HepG2 (cell line): Measurements from ENCODE around the gene COL10A1.

Source experiments
- NCOA2 ChIP-seq: sonication (generic); formaldehyde crosslinking; IDR thresholded peaks from 2 replicates; pipeline ENCODE4 v1.8.0; 2022; ENCODE audit warnings: inconsistent platforms
- NFE2L1 ChIP-seq: sonication (generic); formaldehyde crosslinking; IDR thresholded peaks from 2 replicates; pipeline ENCODE4 v1.4.0; 2020; ENCODE audit warnings: missing genetic modification reagents, mild to moderate bottlenecking, borderline replicate concordance
- TP53 ChIP-seq: sonication (generic); formaldehyde crosslinking; conservative IDR thresholded peaks from 2 replicates; pipeline ENCODE4 v1.4.0; 2020; ENCODE audit warnings: missing genetic modification reagents
- ZFP36 ChIP-seq: fragments of 150-350 bp; IDR thresholded peaks from 2 replicates; pipeline ENCODE4 v1.6.1; 2018; ENCODE audit warnings: borderline replicate concordance, low read length, low read depth; ENCODE audit not compliant: partially characterized antibody
- TF ChIP-seq, protein P1 (sequence below): sonication (generic); formaldehyde crosslinking; IDR thresholded peaks from 2 replicates; pipeline ENCODE4 v1.4.0; 2020; ENCODE audit warnings: missing genetic modification reagents
- TF ChIP-seq, protein P2 (sequence below): sonication (generic); formaldehyde crosslinking; IDR thresholded peaks from 2 replicates; pipeline ENCODE4 v1.5.0; 2020; ENCODE audit warnings: mild to moderate bottlenecking, missing genetic modification reagents, moderate library complexity

GRCh38 chr6:116088946-116089345, 37.0 kb downstream of the COL10A1 start:
- TF ChIP-seq, protein P1, sequence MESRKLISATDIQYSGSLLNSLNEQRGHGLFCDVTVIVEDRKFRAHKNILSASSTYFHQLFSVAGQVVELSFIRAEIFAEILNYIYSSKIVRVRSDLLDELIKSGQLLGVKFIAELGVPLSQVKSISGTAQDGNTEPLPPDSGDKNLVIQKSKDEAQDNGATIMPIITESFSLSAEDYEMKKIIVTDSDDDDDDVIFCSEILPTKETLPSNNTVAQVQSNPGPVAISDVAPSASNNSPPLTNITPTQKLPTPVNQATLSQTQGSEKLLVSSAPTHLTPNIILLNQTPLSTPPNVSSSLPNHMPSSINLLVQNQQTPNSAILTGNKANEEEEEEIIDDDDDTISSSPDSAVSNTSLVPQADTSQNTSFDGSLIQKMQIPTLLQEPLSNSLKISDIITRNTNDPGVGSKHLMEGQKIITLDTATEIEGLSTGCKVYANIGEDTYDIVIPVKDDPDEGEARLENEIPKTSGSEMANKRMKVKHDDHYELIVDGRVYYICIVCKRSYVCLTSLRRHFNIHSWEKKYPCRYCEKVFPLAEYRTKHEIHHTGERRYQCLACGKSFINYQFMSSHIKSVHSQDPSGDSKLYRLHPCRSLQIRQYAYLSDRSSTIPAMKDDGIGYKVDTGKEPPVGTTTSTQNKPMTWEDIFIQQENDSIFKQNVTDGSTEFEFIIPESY (CRISPR knock-in tag) = no peak
- TF ChIP-seq, protein P2, sequence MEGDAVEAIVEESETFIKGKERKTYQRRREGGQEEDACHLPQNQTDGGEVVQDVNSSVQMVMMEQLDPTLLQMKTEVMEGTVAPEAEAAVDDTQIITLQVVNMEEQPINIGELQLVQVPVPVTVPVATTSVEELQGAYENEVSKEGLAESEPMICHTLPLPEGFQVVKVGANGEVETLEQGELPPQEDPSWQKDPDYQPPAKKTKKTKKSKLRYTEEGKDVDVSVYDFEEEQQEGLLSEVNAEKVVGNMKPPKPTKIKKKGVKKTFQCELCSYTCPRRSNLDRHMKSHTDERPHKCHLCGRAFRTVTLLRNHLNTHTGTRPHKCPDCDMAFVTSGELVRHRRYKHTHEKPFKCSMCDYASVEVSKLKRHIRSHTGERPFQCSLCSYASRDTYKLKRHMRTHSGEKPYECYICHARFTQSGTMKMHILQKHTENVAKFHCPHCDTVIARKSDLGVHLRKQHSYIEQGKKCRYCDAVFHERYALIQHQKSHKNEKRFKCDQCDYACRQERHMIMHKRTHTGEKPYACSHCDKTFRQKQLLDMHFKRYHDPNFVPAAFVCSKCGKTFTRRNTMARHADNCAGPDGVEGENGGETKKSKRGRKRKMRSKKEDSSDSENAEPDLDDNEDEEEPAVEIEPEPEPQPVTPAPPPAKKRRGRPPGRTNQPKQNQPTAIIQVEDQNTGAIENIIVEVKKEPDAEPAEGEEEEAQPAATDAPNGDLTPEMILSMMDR = no peak
- TF ChIP-seq TP53 (CRISPR knock-in tag) = no peak
- TF ChIP-seq NFE2L1 = no peak
- TF ChIP-seq NCOA2 (CRISPR knock-in tag) = no peak
- TF ChIP-seq ZFP36 = no peak
